Measurements from ENCODE around the gene NUBP2.

DNA sequence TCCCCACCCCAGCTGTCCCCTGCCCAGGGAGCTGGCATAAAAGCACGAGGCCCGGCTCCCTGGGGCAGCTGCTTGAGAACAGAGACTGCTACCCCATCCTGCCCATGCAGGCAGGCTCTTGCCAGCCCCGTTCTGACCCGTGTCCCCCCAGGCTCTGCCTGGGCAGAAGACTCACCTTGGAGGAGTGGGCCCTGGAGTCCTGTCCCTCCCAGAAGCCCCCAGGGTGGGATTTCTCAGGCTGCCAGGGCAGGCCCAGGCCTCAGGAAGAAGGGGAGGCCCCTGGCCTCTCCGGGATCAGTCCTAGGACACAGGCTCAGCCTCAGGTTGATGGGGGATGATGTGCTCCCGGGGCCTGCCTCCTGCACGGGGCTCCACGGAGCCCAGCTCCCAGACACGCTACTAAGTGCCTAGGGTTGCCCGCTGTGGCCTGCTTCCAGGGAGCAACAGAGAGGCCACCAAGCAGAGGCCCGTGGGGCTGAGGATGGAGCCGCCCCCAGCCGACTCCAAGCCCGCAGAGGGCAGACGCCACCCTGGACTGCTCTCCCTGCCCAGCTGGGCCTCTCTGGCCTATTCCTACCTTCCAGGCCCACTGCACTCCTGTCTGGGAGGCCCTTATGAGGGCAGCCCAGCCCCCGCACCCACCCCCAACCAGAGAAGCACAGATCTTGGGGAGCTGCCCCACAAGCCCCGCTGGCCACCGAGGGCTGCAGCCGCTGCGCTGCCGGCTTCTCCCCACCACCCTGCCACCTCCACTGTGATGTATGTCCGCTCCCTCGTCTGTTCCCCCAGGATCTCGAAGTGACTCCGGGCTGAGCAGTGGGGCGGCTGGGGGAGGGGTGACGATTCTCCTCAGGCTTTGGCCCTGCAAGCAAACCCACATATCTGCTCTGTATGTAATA is 13.1 kb upstream of the NUBP2 start:
- TF ChIP-seq TAF1 (IDR thresholded peaks at IDR 0.05; ENCODE audit: borderline replicate concordance, insufficient read depth, low read length), result no peak
- TF ChIP-seq POLR2AphosphoS5 (IDR thresholded peaks at IDR 0.05; ENCODE audit: low read depth, low read length), result no peak; the same call in 1 of the 2 replicates
- TF ChIP-seq SIN3A (IDR thresholded peaks at IDR 0.05; ENCODE audit: borderline replicate concordance, insufficient read depth, low read length), result no peak; the same call in 1 of the 2 replicates
- TF ChIP-seq, protein P1, sequence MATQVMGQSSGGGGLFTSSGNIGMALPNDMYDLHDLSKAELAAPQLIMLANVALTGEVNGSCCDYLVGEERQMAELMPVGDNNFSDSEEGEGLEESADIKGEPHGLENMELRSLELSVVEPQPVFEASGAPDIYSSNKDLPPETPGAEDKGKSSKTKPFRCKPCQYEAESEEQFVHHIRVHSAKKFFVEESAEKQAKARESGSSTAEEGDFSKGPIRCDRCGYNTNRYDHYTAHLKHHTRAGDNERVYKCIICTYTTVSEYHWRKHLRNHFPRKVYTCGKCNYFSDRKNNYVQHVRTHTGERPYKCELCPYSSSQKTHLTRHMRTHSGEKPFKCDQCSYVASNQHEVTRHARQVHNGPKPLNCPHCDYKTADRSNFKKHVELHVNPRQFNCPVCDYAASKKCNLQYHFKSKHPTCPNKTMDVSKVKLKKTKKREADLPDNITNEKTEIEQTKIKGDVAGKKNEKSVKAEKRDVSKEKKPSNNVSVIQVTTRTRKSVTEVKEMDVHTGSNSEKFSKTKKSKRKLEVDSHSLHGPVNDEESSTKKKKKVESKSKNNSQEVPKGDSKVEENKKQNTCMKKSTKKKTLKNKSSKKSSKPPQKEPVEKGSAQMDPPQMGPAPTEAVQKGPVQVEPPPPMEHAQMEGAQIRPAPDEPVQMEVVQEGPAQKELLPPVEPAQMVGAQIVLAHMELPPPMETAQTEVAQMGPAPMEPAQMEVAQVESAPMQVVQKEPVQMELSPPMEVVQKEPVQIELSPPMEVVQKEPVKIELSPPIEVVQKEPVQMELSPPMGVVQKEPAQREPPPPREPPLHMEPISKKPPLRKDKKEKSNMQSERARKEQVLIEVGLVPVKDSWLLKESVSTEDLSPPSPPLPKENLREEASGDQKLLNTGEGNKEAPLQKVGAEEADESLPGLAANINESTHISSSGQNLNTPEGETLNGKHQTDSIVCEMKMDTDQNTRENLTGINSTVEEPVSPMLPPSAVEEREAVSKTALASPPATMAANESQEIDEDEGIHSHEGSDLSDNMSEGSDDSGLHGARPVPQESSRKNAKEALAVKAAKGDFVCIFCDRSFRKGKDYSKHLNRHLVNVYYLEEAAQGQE (IDR thresholded peaks at IDR 0.05; ENCODE audit: insufficient read depth in 1 of 2, low read depth in 2 of 2, low read length in 2 of 2), result no peak

All from PFSK-1 (cell line).